ENCODE measurements around the gene DCPS. TPM values are rescaled to one million over a fixed set of nuclear protein-coding genes. Genes with fewer than 3 reads are reported as not detected.

The DCPS gene
- total and polyA plus RNA-seq, 2 of the 4 experiments (the other 2 are of a cell fraction): 19.7 to 34.8 TPM

GRCh38 chr11:126277780-126278179 lies 26.1 kb upstream of the DCPS start:
- Histone ChIP-seq H3K18ac (ENCODE audit: low read depth, low read length) (no peak overlapping the region), H3K9me3 (ENCODE audit: control insufficient read depth, insufficient read depth, low read length) (no peaks in the 10 kb centered on the region)

More at GRCh38 chr11:126277780-126278179, 26.1 kb upstream of the DCPS start:
- H3K4ac ChIP-seq (ENCODE audit: low read depth, low read length): no peak overlapping the region
- H2BK15ac ChIP-seq (ENCODE audit: low read depth, low read length): no peak overlapping the region
- peaks cover 0 to 4% of the 10 kb centered on the region in 2 experiments; a peak in 1 of 4 replicates for H3K79me1 ChIP-seq (ENCODE audit: low read depth in 1 of 2, low read length in 2 of 2)
- POLR2A ChIA-PET (ENCODE audit: unreplicated experiment): no interaction called here
- H3K14ac ChIP-seq (replicated peaks; ENCODE audit: low read depth, low read length): no peak overlapping the region
- no peak overlapping the region for H3K27ac ChIP-seq (ENCODE audit: insufficient read depth, low read length)
- H3K4me2 ChIP-seq (ENCODE audit: low read depth, low read length): no peak overlapping the region
- H3K4me3 ChIP-seq (ENCODE audit: insufficient read depth, low read depth, low read length): no peak overlapping the region
- dilution Hi-C loops (cut with HindIII; ENCODE audit: low sequenced_read_pairs, unreplicated experiment) (no loop called here), intact Hi-C loops (cut with micrococcal nuclease) (no loop called here), in situ Hi-C loops (cut with MboI; ENCODE audit: low sequenced_read_pairs) (no loop called here)
- no peak overlapping the region for H2AK5ac ChIP-seq (ENCODE audit: low read depth, low read length)
- DNase-seq: no peak
- H3K27me3 ChIP-seq (ENCODE audit: control insufficient read depth, insufficient read depth, low read length): no peaks in the 10 kb centered on the region
- CTCF ChIA-PET: no interaction called here
- H4K20me1 ChIP-seq (ENCODE audit: insufficient read depth, low read length): no peaks in the 10 kb centered on the region
- H4K5ac ChIP-seq (ENCODE audit: low read depth, low read length): no peak overlapping the region
- BruUV-seq (replicated peaks): no TSS peak
- H3K56ac ChIP-seq (ENCODE audit: extremely low read depth, insufficient read depth, low read length): no peak overlapping the region
- no peak overlapping the region for H2AFZ ChIP-seq (replicated peaks; ENCODE audit: low read length, poor library complexity)
- no peak overlapping the region for H4K91ac ChIP-seq (ENCODE audit: insufficient read depth, low read depth, low read length)
- 100% methylated on average over 1 of the region's 4 CpGs; no CpG with 5 or more reads in 1 of the 2 experiments for whole genome bisulfite sequencing, 2 experiments (ENCODE audit: extremely low coverage in 2 of 2, insufficient read length in 1 of 2)
- no peak overlapping the region for H3K23ac ChIP-seq (ENCODE audit: low read depth, low read length)
- TF ChIP-seq RAD21 (IDR thresholded peaks at IDR 0.05; ENCODE audit: low read length): no peak
- TF ChIP-seq RCOR1 (IDR thresholded peaks at IDR 0.05; ENCODE audit: insufficient replicate concordance, low read length): no peak
- no peak for TF ChIP-seq RFX5 (IDR thresholded peaks at IDR 0.05; ENCODE audit: low read depth, low read length)
- no peak for TF ChIP-seq MXI1 (IDR thresholded peaks at IDR 0.05; ENCODE audit: borderline replicate concordance, low read depth, low read length)
- TF ChIP-seq NFE2L2 (IDR thresholded peaks at IDR 0.05; ENCODE audit: low read depth, low read length): no peak
- TF ChIP-seq ELK1 (IDR thresholded peaks at IDR 0.05; ENCODE audit: borderline replicate concordance, low read depth, low read length): no peak
- no peak for TF ChIP-seq SMC3 (IDR thresholded peaks at IDR 0.05; ENCODE audit: low read depth, low read length)
- TF ChIP-seq CEBPB (IDR thresholded peaks at IDR 0.05; ENCODE audit: low read depth, low read length): no peak
- no peak for TF ChIP-seq CHD1 (IDR thresholded peaks at IDR 0.05; ENCODE audit: low read depth, low read length)
- TF ChIP-seq POLR2A (IDR thresholded peaks at IDR 0.05; ENCODE audit: low read depth, low read length): no peak
- TF ChIP-seq FOS (IDR thresholded peaks at IDR 0.05; ENCODE audit: low read depth, low read length): no peak
- no peak for TF ChIP-seq MAZ (IDR thresholded peaks at IDR 0.05; ENCODE audit: borderline replicate concordance, low read depth, low read length)
- no peak for TF ChIP-seq MAFK (IDR thresholded peaks at IDR 0.05; ENCODE audit: low read depth, low read length)
- TF ChIP-seq CTCF (conservative IDR thresholded peaks at IDR 0.05; ENCODE audit: low read depth, low read length): no peak
- TF ChIP-seq BHLHE40 (IDR thresholded peaks at IDR 0.05; ENCODE audit: low read depth, low read length): no peak
- TF ChIP-seq USF2 (IDR thresholded peaks at IDR 0.05; ENCODE audit: low read depth, low read length): no peak
- H3K4me1 ChIP-seq (ENCODE audit: control insufficient read depth, insufficient read depth, low read length): peaks cover 3% of the 10 kb centered on the region; the same call in 1 of the 2 replicates
- H3K9ac ChIP-seq (ENCODE audit: low read depth, low read length): no peak overlapping the region
- H3K9me1 ChIP-seq (ENCODE audit: insufficient read depth, low read length): no peaks in the 10 kb centered on the region; the same call in 1 of the 2 replicates
- no peak for ATAC-seq (ENCODE audit: low read depth)
- H2BK120ac ChIP-seq (ENCODE audit: low read depth, low read length): no peak overlapping the region
- H4K8ac ChIP-seq (ENCODE audit: low read depth in 2 of 2, low read length in 2 of 2): no peak overlapping the region
- H3K36me3 ChIP-seq (ENCODE audit: control insufficient read depth, insufficient read depth, low read length): peaks cover 35% of the 10 kb centered on the region
- no peak overlapping the region for H2BK20ac ChIP-seq (ENCODE audit: low read depth, low read length)
- no peak overlapping the region for H2AK9ac ChIP-seq (replicated peaks; ENCODE audit: low read depth, low read length, poor library complexity)
- H2BK5ac ChIP-seq (ENCODE audit: low read depth, low read length, poor library complexity, severe bottlenecking): no peak overlapping the region

Measured in IMR-90 (cell line).